Lower lobe of right lung (tissue), 2 donors: ENCODE measurements around the gene C1orf185. TPM values are rescaled to one million over a fixed set of nuclear protein-coding genes. Genes with fewer than 3 reads are reported as not detected.
"Not testable (repeated sequence)": the region's sequence is repeated elsewhere in the genome, so short reads cannot be mapped to it uniquely, and the experiment has no call there.

ENCODE experiments used
- ATAC-seq, 2 donors: fragments of 200-7000 bp; cut with Tn5 transposase; one replicate each; pipeline ENCODE4 v1.9.1; 2020 to 2022; ENCODE audit warnings: mild to moderate bottlenecking in 2 of 2, moderate library complexity in 2 of 2
- DNase-seq: peaks from one replicate; pipeline ENCODE4 v3.0.0-alpha.2; 2020
- H3K27ac ChIP-seq: fragments of 200-600 bp; one replicate; pipeline ENCODE4 v1.8.0; 2022
- H3K27me3 ChIP-seq: fragments of 200-600 bp; one replicate; pipeline ENCODE4 v1.8.0; 2022; ENCODE audit warnings: low read depth
- H3K36me3 ChIP-seq: fragments of 200-600 bp; one replicate; pipeline ENCODE4 v1.8.0; 2022; ENCODE audit warnings: mild to moderate bottlenecking
- H3K4me1 ChIP-seq: fragments of 200-600 bp; one replicate; pipeline ENCODE4 v1.8.0; 2022
- H3K4me3 ChIP-seq: fragments of 200-600 bp; one replicate; pipeline ENCODE4 v1.8.0; 2022; ENCODE audit warnings: mild to moderate bottlenecking
- H3K9me3 ChIP-seq: fragments of 200-600 bp; one replicate; pipeline ENCODE4 v1.8.0; 2022
- CTCF ChIP-seq: fragments of 200-600 bp; IDR thresholded peaks from one replicate; pipeline ENCODE4 v1.8.0; 2022; ENCODE audit warnings: antibody characterized with exemption, mild to moderate bottlenecking
- intact Hi-C: fragments of 100-400 bp; cut with DNase I; formaldehyde crosslinking; loops from one replicate; pipeline ENCODE4 v1.11.0; 2022
- total RNA-seq: library from RNA; stranded (reverse); fragmentation: NEBNext Ultra II Directional; extraction: Animal tissue kit (Norgen Biotek cat#: 25700); gene quantifications from one replicate; pipeline ENCODE4 v1.2.1, GENCODE V29; 2021
- donor health status: DM: no; HTN: yes; CAD: no; lungs with severe emphysema.

The C1orf185 gene
- total RNA-seq, 1 donor from 2014 or later, result not detected

DNA sequence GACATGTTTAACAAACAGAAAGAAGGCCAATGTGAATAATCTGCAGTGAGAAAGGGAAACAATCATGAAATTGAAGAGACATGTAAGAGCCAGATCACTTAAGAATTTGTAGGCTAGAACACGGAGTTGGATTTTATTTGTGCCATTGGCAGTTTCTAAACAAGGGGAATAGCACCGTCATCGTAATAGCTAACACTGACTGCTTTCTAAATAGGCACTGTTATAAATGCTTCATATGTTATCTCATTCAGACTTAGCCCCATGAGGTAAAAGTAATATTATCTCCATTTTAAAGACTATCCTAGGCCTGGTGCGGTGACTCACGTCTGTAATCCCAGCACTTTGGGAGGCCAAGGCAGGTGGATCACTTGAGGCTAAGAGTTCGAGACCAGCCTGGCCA is 12.1 kb downstream of the C1orf185 start:
- Histone ChIP-seq H3K27ac (no peak overlapping the region), H3K36me3 (no peaks in the 10 kb centered on the region), H3K27me3 (no peaks in the 10 kb centered on the region), H3K4me1 (no peaks in the 10 kb centered on the region), H3K4me3 (no peak overlapping the region), H3K9me3 (no peaks in the 10 kb centered on the region)
- no peak for TF ChIP-seq CTCF
- no peak for ATAC-seq
- DNase-seq, result no peak
- intact Hi-C loops, result no loop called here

DNA sequence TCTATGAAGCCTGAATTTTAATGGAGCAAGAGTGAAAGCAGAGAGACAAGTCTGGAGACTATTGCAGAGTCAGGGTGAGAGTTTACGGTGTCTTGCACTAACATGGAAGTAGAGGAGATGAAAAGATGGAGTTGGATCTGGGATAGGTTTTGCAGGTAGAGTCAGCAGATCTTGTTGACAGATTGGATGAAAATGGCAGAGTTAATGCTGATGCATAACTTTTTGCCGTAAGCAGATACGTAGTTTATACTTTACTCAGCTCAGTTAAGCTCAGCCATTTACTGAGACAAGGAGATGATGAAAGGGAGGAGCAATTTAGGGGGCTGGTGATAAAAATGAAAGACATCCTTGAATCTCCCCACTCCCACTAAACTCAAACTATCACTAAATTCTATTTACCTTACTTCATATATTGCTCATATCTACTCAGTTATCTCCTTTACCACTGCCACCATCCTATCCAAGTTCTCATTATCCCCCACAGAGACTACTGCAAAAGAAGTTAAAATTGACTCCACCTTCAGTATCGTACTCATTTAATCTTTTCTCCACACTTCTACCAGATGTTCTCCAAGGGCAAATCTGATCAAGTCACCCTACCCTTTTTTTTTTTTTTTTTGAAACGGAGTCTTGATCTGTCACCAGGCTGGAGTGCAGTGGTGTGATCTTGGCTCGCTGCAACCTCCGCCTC is 13.8 kb downstream of the C1orf185 start:
- no peaks in the 10 kb centered on the region for H3K9me3 ChIP-seq
- DNase-seq, result no peak
- H3K36me3 ChIP-seq, result no peaks in the 10 kb centered on the region
- no peaks in the 10 kb centered on the region for H3K4me1 ChIP-seq
- H3K4me3 ChIP-seq, result no peak overlapping the region
- TF ChIP-seq CTCF, result no peak
- intact Hi-C loops, result no loop called here
- ATAC-seq, result no peak
- no peak overlapping the region for H3K27ac ChIP-seq
- H3K27me3 ChIP-seq, result no peaks in the 10 kb centered on the region

- no peaks in the 10 kb centered on the region for H3K27me3 ChIP-seq
- no peak overlapping the region for H3K27ac ChIP-seq
- no peaks in the 10 kb centered on the region for H3K4me1 ChIP-seq
- H3K4me3 ChIP-seq, result no peak overlapping the region
- no peak for TF ChIP-seq CTCF
- DNase-seq (no peak), ATAC-seq (no peak)
- no peaks in the 10 kb centered on the region for H3K36me3 ChIP-seq
- H3K9me3 ChIP-seq, result no peaks in the 10 kb centered on the region
- intact Hi-C loops, result no loop called here
These were observed 17.3 kb downstream of the C1orf185 start for GRCh38 chr1:51119331-51119730.

- ATAC-seq, result no peak
- Histone ChIP-seq H3K4me3 (no peak overlapping the region), H3K36me3 (no peaks in the 10 kb centered on the region), H3K9me3 (no peaks in the 10 kb centered on the region), H3K27me3 (no peaks in the 10 kb centered on the region), H3K27ac (no peak overlapping the region), H3K4me1 (no peaks in the 10 kb centered on the region)
- intact Hi-C loops, result no loop called here
- no peak for DNase-seq
- no peak for TF ChIP-seq CTCF
These were observed 18.6 kb downstream of the C1orf185 start for GRCh38 chr1:51120629-51121028.

DNA sequence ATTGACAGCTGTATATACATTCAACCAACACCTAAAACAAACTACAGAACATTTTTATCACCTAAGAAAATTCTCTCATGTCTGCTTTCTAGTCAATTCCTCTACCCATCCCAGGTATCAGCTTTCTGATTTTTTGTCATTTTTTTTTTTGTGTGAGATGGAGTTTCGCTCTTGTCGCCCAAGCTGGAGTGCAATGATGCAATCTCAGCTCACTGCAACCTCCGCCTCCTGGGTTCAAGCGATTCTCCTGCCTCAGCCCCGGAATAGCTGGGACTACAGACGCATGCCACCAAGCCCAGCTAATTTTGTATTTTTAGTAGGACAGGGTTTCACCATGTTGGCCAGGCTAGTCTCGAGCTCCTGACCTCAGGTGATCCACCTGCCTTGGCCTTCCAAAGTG is 25.1 kb downstream of the C1orf185 start:
- H3K36me3 ChIP-seq, DNase-seq, H3K4me1 ChIP-seq, H3K27ac ChIP-seq, ATAC-seq, H3K4me3 ChIP-seq, intact Hi-C loops, H3K9me3 ChIP-seq, H3K27me3 ChIP-seq: not testable (repeated sequence)

GRCh38 chr1:51131185-51131584 is 29.2 kb downstream of the C1orf185 start:
- H3K36me3 ChIP-seq, result no peaks in the 10 kb centered on the region
- H3K4me1 ChIP-seq, result no peaks in the 10 kb centered on the region
- no peaks in the 10 kb centered on the region for H3K27me3 ChIP-seq
- no peak for DNase-seq
- intact Hi-C loops, result no loop called here
- H3K9me3 ChIP-seq, result peaks cover 16% of the 10 kb centered on the region
- ATAC-seq, result no peak
- H3K27ac ChIP-seq, result no peak overlapping the region
- no peak overlapping the region for H3K4me3 ChIP-seq
- no peak for TF ChIP-seq CTCF
